Inferior parietal cortex (tissue), 1 donor: ENCODE data around the gene MRPS22.
"Not testable (repeated sequence)": the region's sequence is repeated elsewhere in the genome, so short reads cannot be mapped to it uniquely, and the experiment has no call there.

ENCODE experiments used
- DNase-seq: peaks from one replicate; pipeline ENCODE4 v3.0.0-alpha.2; 2016; ENCODE audit errors: extremely low spot score

Gene MRPS22

GRCh38 chr3:139394116-139394515 is 50.3 kb downstream of the MRPS22 start:
- no peak for DNase-seq

DNA sequence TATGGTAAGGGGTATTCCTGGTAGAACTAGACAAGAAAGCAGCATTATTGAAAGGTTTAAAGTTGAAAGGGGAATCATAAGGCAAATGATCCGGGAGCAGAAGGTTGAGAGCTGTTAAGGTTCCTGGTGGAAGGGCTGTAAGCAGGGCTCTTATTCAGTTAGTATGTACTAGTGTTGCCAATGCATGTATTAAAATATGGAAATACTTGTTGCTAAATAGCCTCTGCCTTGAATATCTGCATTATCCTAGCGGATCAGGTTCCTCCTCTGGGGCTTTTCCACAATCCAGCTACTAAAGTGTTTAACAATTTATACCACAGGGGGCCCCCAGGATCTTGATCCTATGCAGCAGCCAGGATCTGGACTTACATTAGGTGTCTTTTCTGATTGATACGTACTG is 52.9 kb downstream of the MRPS22 start:
- no peak for DNase-seq

DNA sequence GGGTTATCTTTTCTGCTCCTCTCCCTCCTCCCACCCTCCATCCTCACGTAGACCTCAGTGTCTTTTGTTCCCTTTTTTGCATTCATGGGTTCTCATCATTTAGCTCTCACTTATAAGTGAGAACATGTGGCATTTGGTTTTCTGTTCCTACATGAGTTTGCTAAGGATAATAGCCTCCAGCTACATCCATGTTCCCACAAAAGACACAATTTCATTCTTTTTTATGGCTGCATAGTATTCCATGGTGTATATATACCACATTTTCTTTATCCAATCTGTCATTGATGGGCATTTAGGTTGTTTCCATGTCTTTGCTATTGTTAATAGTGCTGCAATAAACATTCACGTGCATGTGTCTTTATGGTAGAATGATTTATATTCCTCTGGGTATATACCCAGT is 57.3 kb downstream of the MRPS22 start:
- DNase-seq = not testable (repeated sequence)
